IPS-18c (cell line): ENCODE data around the gene PACRG.

ENCODE experiments used
- H3K4me3 ChIP-seq: 2 replicates; pipeline ENCODE4 v1.7.0; 2013; ENCODE audit warnings: low read depth, mild to moderate bottlenecking, low read length, moderate library complexity; ENCODE audit not compliant: insufficient read depth
- H3K9me3 ChIP-seq: one replicate; pipeline ENCODE4 v1.6.1; 2013; ENCODE audit warnings: mild to moderate bottlenecking, low read length, moderate library complexity; ENCODE audit not compliant: control insufficient read depth, insufficient read depth

The PACRG gene

DNA sequence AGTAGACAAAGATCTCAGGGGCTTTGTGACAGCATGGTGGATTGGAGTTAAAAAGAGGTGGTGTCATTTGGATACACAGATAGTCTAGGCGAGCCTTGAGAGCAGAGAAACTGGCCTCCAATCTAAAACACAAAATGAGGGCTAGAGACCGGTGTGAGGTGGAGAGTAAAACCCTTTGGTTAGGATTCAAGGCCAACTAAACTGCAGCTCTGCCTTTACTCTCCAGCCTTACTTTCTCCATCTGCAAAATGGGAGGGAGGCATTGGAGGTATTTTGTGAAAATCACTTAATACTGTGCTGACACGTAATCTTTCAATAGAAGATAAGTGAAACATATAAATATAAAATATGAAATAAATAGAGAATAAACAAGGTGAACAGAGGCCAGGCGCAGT is 597.6 kb downstream of the PACRG start:
- Histone ChIP-seq H3K9me3 (no peaks in the 10 kb centered on the region), H3K4me3 (no peak overlapping the region)

DNA sequence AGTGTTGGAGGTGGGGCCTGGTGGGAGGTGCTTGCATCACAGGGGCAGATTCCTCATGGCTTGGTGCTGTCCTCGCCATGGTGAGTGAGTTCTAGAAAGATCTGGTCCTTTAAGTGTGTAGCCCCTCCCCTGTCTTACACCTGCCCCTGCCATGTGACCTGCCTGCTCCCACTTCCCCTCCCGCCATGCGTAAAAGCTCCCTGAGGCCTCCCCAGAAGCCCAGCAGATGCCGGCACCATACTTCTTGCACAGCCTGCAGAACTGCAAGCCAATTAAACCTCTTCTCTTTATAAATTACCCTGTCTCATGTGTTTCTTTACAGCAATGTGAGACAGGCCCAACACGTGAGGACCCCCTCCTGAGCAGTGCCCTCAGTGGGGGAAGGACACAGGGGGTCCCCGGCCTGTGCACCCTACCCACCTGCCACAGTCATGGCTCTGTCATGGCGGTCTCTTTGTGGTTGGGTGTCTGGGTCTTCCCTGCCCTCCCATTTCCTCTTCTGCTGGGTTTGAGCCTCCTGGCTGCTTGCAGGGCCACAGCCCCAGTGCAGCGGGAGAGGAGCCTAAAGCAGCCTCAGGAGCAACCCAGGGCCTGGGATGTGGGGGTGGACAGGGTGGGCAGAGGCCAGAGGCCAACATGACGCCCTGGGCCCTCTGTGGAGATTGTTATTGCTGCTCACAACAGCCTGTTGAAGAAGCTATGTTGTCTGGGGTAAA is 599.5 kb downstream of the PACRG start:
- no peaks in the 10 kb centered on the region for H3K9me3 ChIP-seq
- H3K4me3 ChIP-seq: no peak overlapping the region

DNA sequence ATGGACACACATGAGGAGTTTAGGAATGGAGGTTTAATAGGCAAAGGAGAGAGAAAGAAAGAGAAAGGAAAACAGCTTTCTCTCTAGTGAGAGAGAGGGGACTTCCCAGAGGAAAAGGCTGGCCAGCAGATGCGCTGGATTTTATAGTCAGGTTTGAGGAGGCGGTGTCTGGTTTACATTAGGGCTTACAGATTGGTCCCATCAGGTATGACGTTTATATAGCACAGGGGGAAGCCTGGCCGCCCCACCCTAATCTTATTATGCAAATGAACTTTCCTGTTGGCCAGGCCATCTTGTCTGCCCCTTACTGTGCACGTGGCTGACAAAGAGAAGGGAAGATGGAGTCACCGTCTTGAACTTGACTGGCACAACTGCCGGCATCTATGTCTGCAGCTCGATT is 600.1 kb downstream of the PACRG start:
- H3K4me3 ChIP-seq: no peak overlapping the region
- no peaks in the 10 kb centered on the region for H3K9me3 ChIP-seq

DNA sequence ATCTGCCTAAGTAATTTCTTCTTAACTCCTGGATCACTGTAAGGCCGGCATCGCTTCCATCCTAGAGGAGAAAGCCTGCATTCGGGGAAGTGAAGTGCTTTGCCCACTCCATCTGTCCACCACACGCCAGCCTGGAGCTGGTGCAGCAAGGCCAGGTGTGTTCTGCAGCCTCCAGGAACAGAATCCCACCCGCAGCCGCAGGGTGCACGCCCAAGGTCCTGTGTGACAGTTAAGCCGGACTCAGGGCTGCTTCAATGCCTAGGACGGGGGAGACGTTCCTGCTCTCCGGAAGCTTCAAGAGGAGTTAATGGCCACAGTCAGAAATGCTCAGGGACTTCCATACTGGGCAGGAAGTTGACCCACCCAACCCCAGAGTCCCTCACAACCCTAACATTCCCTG is 600.6 kb downstream of the PACRG start:
- H3K9me3 ChIP-seq: no peaks in the 10 kb centered on the region
- H3K4me3 ChIP-seq: no peak overlapping the region

DNA sequence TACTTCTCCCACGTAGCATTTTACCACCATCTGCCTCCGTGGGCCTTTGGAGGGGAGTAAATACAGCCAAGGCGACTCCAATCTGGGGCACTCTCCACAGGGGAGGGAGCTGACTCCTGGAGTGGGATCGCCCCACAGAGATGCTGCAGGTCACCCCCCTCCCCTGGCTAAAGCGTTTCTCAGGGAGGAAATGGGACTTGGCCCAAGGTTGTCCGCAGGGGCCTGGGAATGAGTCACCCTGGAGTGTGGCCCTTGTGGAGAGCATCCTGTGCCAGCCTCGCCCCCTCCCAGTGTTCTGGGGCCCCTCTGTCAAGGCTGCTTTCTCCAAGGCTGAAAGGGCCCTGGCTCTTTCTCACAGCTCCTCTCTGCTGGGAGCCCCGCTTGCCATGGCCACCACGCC is 602.2 kb downstream of the PACRG start:
- Histone ChIP-seq H3K4me3 (no peak overlapping the region), H3K9me3 (no peaks in the 10 kb centered on the region)

DNA sequence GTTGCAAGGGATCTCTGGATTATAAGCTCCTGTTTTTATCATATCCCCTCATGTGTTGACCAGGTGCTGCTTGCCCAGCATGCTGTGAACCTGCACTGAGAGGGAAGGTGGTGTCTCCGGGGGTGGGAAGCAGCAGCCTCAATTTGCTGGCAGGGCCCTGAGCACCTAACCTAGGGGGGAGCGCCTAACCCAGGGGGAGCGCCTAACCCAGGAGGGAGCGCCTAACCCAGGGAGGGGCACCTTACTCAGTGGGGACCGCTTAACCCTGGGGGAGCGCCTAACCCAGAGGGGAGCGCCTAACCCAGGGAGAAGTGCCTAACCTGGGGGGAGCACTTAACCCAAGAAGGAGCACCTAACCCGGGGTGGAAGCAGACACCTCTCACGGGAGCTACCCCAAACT is 603.5 kb downstream of the PACRG start:
- Histone ChIP-seq H3K4me3 (no peak overlapping the region), H3K9me3 (no peaks in the 10 kb centered on the region)

DNA sequence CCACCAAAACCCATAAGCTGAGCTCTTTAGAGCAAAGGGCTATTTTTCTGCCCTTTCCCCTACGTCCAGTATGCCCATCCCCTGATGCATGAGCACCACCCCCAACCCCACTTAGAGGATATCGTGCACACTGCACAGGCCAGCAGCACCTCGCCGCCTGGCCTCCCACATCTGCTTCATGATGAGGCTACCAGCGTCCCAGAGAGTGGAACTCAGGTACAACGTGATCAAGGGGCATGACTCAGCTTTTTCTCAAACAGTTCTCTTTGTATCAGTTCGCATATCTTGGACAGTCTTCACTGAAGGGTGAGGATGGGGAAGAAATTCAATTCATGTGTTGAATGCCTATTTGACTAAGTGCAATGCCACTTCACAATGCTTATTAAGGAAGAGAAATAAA is 604.8 kb downstream of the PACRG start:
- no peaks in the 10 kb centered on the region for H3K9me3 ChIP-seq
- H3K4me3 ChIP-seq: no peak overlapping the region

DNA sequence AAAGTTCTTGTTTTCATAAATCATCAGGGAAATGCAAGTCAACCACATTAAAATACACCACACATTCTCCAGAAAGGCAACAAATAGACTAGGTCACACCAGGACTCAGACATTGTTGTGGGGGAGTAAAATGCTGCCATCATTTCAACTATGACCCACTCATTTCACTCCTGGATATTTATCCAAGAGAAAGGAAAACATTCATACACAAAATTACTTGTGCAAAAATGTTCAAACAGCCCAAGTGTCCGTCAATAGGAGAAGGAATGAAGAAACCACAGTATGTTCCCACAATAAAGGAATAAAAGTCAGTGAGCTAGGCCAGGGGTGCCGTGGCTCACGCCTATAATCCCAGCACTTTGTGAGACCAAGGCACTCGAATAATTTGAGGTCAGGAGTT is 605.3 kb downstream of the PACRG start:
- no peaks in the 10 kb centered on the region for H3K9me3 ChIP-seq
- no peak overlapping the region for H3K4me3 ChIP-seq

DNA sequence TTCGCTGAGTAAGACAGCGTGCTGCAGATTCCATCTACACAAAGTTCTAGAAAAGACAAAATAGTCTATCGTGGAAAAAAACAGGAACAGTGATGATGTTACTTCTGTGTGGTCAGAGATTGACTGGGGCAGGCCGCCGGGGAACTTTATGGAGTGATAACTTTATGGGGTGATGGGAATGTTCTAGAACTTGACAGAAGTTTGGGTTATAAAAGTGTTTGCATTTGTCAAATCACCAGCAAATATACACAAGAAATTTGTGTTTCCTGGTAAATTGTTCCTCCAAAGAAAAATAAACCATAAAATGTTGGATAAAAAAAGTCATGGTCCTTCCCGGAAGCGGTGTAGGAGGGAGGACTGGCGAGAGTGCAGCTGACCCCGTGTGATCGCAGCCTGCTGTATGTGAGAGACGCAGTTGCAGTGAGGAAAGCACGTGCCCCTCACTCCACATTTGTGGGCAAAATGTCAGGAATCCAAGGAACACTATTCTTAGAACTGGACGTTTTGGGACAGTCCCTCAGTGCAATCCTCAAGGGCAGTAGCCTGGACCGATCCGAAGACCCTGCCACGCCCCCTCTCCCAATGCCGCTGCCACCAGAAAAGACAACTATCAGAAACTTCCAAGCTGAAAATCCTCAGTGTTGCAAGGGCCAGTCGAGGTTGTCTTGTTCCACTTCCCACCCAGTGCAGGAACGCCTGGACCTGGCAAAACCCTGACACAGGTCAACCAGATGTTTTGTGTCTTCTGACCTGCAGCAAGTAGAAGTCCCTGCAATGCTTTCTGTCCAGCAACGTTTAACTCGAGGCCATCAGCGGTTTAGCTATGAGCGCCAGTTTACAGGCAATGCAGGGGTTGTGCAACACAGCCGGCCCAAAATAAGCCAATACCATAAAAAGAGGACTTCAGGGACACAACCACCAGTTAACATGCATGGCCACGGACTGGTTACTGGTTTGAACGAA is 606.2 kb downstream of the PACRG start:
- H3K4me3 ChIP-seq: no peak overlapping the region
- no peaks in the 10 kb centered on the region for H3K9me3 ChIP-seq

DNA sequence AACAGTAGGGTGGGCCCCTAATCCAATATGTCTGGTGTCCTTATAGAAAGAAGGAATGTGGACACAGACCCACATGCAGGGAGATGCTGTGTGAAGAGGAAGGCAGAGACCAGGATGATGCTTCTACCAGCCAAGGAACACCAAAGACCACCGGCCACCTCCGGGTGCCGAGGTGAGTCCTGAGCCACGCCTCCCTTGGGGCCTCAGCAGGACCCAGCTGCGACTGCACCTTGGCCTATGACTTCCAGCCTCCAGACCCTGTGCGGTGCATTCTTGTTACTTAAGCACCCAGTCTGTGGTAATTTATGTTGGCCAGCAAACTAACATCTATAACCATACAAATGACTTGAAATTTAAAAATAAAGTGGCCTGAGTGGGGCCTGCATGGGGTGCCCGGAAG is 607.3 kb downstream of the PACRG start:
- no peak overlapping the region for H3K4me3 ChIP-seq
- H3K9me3 ChIP-seq: no peaks in the 10 kb centered on the region

DNA sequence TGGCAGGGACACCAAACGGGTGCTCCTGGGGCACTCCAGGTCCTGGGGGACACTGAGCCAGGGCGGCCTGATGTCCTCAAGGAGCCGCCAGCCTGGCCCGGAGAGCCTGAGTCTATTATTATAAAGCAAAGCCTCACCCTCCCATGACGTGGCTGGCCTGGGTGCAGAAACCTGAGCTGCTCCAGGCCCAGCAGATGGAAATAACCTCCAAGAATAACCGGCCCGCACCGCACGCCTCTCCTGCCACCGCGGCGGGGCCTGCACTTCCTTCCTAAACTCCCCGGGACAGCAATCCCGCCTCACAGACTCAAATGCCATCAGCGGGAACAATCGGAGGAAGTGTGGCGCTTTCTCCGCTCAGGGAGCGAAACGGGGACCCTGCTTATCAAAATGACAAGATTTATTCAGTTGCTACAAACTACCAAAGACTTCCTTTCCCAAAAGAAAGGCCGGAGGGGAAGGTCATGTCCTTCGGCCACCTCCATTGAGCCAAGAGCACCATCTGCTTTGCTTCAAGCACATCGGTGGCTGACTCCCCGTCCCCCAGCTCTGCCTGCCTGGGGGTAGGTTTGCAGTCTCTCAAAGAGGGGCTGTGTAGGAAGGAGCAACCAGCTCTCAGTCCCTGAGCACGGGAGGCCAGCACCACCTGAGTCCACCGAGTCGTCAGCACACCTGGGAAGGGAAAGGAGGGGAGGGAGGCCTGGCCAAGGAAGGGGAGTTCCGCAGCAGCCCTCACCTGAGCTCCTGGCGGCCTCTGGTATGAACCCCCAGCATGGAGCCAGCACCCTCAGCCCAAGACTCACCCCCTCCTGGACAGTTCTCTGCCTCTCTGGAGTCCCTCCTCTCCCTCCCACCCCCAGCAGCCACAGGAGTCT is 608.1 kb downstream of the PACRG start:
- no peaks in the 10 kb centered on the region for H3K9me3 ChIP-seq

DNA sequence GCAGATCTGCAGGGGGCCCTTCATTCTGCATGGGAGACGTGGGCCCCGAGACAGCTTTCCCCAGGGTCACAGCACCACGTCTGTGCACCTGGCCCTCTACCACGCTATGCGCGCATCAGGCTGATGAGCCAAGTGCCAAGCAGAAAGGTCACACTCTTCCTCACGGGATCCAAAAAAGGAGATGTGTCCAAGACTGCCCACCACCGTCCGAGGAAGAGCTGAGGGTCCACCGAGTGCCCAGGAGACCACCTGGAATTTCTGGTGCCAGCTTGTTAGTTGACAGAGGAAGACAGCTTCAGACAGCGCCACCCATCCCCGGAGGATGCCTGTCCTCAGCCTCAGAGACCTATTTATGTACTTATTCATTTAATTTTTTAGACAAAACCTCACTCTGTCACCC is 609.2 kb downstream of the PACRG start:
- no peaks in the 10 kb centered on the region for H3K9me3 ChIP-seq
- H3K4me3 ChIP-seq: no peak overlapping the region

More for the DNA sequence above, 608.1 kb downstream of the PACRG start:
- H3K4me3 ChIP-seq: no peak overlapping the region

DNA sequence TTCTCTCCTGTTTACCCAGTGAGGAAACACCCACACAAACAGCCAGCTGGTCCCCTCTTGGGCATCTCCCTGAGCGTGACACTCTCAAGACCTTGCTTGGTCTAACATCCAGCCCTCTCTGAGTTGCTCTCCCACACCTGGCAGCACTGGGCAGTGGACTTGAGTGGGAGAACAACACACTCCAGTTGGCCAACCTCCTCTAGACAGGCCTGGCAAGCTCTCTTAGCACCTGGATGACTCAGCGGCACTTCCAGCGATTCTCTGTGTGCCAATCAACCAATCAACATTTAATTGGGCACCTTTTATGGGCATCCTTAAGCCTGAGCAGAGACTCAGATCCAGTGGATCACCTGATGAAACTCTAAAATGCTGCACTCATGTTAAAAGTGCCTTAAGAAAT is 610.2 kb downstream of the PACRG start:
- no peaks in the 10 kb centered on the region for H3K9me3 ChIP-seq
- no peak overlapping the region for H3K4me3 ChIP-seq

DNA sequence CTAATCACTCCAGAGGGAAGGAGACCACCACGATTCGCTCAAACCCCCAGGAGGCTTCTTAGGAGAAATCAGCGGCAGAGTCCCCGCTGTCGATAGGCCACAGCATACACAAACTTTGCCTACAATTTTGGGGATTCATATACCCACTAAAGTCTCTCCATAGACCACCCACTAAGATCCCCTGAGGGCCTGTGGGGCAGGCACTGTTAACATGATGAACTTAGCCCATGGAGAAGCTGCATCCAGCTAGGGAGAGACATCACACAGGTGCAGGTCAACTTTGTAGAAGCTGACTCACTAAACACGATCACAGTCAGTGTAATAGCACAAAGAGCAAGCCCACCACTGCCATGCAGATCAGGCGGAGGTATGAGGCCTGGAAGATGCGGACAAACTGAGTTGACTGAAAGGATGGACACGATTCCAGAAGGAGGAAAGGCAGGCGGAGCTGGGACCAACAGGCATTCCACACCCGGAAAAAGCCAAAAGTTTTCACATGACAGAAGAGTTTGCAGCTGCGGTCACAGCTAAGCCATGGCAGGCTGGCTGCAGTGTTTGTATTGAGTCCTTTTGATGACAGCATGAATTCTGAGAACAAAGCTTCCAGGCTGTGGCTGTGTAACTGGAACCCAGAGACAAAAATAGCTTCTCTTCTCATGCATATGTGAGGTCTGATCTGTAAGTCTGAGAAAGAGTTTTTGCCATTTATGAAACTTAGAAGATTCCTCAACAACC is 611.1 kb downstream of the PACRG start:
- Histone ChIP-seq H3K9me3 (no peaks in the 10 kb centered on the region), H3K4me3 (no peak overlapping the region)

DNA sequence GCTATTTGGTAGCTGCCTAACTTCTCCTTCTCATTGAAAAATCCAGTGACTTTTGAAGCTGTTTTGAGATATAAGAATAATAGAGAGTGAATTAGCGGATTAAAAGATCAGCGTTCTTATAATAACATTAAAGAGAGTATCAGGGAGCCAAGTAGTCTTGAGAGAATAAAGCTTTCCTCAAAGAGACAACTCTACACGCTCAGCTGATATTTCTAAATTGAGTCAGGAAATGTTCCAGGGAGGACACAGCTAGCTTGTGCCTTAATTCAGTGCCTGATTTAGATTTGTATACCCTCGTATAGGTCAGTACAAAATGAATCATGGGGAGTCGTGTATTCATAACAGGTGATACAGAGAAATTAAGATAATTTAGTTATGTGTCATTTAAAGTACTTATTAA is 611.7 kb downstream of the PACRG start:
- Histone ChIP-seq H3K4me3 (no peak overlapping the region), H3K9me3 (no peaks in the 10 kb centered on the region)

DNA sequence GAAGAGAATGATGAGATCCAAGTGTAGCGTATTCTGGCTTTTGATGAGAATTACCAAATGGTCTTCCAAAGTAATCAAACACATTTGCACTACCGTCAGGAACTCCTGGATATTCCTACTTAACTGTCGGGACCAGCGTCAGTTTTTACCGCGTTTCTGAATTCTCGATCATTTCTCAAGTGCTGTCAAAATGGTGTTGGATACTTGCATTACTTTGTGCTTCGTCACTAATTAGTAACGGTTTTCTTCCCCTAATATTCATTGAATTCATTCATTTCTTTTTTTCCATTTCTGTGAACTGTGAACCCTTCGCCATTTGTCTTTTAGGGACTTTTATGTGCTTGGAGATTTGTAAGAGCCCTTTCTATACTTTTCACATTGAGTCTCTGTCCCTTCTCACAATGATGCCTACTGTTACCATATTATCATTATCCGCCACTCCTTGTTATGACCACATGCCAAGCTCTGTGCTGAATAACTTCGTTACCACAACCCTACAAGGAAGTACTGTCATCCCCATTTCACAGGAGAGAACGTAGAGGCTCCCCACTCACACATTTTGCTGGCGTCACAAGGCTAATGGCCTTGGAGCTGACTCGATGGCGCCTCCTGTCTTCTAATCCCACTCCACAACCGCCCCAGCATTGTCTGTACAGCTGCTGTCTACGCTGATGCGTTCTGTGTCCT is 612.6 kb downstream of the PACRG start:
- Histone ChIP-seq H3K4me3 (no peak overlapping the region), H3K9me3 (no peaks in the 10 kb centered on the region)
